H1 (cell line): Measurements from ENCODE around the gene SLC13A5. TPM values are rescaled to one million over a fixed set of nuclear protein-coding genes. Genes with fewer than 3 reads are reported as not detected.

Experiments used
- CHD7 ChIP-seq: fragments of 300-600 bp; sonication (generic); IDR thresholded peaks from 2 replicates; pipeline ENCODE4 v1.7.1; 2012; ENCODE audit warnings: low read length, moderate library complexity, mild to moderate bottlenecking, inconsistent platforms; ENCODE audit not compliant: insufficient replicate concordance
- GABPA ChIP-seq: IDR thresholded peaks from 2 replicates; pipeline ENCODE4 v1.6.1; 2011; ENCODE audit warnings: mild to moderate bottlenecking, low read length, moderate library complexity, borderline replicate concordance; ENCODE audit not compliant: insufficient read depth
- GTF2F1 ChIP-seq: IDR thresholded peaks from 2 replicates; pipeline ENCODE4 v1.6.1; 2012; ENCODE audit warnings: low read depth, low read length, improper control_type of control experiment, borderline replicate concordance
- RNF2 ChIP-seq: fragments of 200-900, 300-1000 bp; sonication (generic); IDR thresholded peaks from 2 replicates; pipeline ENCODE4 v1.7.1; 2016; ENCODE audit warnings: borderline replicate concordance, low read depth, mild to moderate bottlenecking, antibody characterized with exemption, low read length; ENCODE audit not compliant: poor library complexity, severe bottlenecking; ENCODE audit errors: missing control alignments
- polyA plus RNA-seq, 7 experiments: library from polyadenylated mRNA; depleted of rRNA in 3 of 7; stranded (reverse) in 5 of 7; unstranded in 2 of 7; fragments of >200 nt in 5 of 7; fragments of 200-250 nt in 2 of 7; gene quantifications; 1 replicate in 5 of 7; 2 replicates in 1 of 7; 4 replicates in 1 of 7; pipeline versions ENCODE4 v1.2.1 to v1.2.3, GENCODE V29; 2011 to 2013; ENCODE audit warnings: missing spikeins in 2 of 7, mixed read lengths in 2 of 7
- total RNA-seq: library from RNA; stranded (reverse); fragmentation: NEBNext Ultra II Directional; extraction: Animal tissue kit (Norgen Biotek cat#: 25700); gene quantifications from 2 replicates; pipeline ENCODE4 v1.2.1, GENCODE V29; 2021

Gene SLC13A5
- total and polyA plus RNA-seq, 2 of the 8 experiments (the other 6 are each of a cell fraction or from before 2014, with no cell fraction given): 2.1 to 2.6 TPM

DNA sequence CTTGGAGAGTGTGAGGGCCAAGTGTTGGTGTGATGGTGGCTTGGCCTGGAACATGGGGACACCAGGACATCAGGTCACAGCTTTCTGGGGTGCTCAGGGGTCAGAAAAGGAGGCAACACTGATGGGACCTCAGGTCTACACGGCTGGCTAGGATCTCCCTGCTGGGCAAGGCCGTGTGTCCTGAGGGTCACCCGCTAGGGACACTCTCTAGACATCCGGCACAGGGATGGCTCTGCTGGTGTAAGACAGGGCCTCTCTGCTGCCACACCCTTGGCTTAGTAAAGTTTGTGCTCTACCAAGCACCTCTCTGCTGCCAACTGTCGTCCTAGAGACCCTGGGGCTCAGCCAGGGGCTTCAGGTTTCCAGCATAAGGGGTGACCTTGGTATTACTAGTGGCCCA is 16.3 kb downstream of the SLC13A5 start (continued):
- TF ChIP-seq CHD7: no peak
- TF ChIP-seq GABPA: no peak
- TF ChIP-seq RNF2: no peak
- no peak for TF ChIP-seq GTF2F1
